Pons (tissue), 1 donor: ENCODE data around the gene MGRN1.
A peak's percentile ranks its signal among the peaks of the same experiment; 100 is the strongest.

Source experiments
- DNase-seq: peaks from one replicate; pipeline ENCODE4 v3.0.0-alpha.2; 2016; ENCODE audit warnings: low spot score

Gene MGRN1

DNA sequence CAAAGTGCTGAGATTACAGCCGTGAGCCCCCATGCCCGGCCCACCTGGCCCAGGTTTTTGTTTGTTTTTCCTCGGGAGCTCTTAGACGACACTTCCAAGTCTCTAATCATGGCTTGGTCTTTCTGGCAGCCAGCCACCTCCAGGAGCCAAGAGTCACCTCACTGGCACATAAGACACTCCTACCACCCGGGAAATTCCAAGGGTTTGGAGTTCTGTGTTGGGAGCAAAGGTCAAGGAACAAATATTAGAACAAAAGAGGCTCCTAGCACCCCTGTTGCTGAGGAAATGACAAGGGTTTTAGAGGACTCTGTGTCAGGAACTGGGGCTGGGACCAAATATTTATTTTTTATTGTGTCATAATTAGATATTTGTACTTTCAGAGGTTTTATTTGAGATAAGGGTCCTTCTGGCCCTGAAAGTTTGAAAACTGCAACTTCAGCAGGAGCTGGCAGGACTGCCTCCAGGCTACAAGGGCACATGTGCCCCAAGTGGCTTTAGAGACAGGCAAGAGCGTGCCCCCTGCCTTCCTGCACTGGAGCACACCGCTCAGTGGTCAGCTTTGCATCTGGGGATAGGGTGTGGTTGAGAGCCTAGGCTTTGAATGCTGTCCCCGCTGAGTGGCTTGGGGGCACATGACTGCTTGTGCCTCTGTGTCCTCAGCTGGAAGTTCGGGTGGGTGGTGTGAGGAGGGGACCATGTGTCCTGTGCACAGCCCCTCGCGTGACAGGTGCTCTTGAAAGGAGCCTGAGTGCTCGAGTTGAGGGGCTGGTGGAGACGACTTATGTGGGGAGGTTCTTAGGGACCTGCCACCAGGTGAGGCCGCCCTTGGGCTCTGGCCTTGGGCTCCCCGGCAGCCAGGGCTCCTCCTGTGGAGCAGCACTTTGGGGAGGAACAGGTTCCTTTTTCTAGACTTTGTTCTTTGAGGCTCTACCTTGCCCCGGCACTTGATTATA lies 29.7 kb downstream of the MGRN1 start:
- no peak for DNase-seq

DNA sequence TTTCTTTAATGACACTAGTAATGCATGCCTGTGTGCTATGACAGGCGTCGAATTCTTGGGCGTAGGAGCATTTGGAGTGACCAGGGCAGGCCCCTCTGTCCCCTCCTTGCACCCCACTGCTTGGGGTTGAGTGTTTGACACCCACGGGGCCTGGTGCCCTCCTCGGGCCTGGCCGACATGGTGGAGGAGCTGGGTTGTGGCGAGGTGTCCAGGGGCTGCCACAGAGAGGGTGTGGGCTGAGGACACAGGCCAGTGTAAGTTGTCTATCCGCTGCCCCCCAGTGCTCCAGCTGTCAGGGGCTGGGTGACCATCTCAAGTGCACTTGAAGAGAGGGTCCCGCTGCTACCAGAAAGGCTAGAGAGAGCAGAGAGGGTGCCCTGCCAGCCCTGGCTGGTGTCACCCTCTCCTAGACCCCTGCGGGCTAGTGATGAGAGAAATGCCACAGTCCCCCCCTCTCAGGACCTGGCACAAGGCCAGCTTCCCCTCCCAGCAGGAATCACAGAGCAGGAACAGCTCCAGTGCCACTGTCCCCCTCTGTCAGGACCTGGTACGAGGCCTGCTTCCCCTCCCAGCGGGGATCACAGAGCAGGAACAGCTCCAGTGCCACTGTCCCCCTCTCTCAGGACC lies 30.5 kb downstream of the MGRN1 start:
- DNase-seq = no peak

DNA sequence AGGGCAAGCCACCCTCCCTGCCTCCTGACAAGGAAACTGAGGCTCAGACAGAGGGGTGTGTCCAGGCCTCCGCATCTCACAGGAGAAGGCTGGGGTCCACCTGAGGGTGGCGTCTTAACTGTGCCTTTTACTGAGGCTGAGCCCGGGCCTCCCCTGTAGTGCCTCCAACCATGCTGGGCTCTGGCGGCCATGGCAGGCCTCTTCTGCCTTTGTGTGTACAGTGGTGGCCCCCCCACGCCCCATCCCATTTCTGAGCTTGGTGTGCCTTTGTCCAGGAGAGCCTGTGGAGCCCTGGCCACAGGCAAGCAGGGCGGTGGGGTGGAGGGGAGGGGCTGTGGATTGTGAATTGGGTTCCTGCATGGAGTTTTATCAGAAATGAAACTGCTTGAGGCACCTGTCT lies 31.2 kb downstream of the MGRN1 start:
- DNase-seq = no peak

DNA sequence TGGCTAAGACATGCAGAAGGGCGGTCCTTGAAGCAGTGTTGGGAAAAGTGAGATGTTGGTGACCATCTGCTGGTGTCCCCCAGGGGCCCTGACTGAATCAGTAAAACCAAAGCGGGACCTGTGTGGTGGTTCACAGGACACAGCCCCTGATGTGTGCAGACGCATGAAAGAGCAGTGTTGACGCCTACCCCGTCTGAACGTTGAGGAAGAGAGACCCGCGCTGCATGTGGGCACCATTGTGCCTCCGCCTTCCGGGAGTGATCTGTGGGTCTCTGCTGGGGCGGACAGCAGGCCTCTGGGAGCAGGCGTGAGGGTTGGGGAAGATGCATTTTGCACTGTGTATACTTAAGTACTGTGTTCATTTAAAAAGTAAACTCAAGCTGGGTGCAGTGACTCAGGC lies 31.6 kb downstream of the MGRN1 start:
- no peak for DNase-seq

DNA sequence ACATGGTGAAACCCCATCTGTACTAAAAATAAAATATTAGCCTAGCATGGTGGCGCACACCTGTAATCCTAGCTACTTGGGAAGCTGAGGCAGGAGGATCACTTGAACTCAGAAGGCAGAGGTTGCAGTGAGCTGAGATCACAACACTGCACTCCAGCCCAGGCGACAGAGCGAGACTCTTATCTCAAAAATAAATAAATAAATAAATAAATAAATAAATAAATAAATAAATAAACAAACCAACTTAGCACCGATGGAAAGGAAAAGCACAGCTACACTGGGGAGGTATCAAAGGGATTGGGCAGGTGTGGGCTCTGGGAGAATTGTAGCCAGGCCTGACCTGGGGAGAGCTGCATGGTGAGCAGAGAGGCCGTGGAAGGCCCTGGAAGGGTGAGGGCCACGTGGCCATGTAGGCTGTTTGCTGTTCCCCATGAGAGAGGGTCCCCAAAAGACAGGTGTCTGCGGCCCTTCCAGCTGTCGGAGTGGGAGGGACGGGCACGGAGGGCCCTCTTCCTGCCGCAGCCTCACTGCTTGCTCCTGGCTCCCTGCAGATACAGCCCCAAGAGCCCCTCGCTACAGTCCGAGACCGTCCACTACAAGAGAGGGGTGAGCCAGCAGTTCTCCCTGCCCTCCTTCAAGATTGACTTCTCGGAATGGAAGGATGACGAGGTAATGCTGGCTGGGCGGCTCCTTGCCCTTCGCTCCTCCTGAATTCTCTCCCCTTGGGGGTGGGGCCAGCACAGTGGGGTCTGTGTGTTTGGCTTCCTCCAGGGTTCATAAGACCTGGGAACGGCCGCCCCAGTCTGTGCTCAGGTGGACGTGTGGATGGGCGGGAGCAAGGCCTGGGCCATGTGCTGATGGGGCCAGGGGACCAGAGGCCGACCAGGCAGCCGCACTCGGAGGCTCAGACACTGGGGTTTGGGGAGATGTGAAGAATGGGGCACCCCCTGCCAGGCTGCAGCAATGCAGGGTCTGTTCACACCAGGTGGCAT lies 32.4 kb downstream of the MGRN1 start:
- no peak for DNase-seq

DNA sequence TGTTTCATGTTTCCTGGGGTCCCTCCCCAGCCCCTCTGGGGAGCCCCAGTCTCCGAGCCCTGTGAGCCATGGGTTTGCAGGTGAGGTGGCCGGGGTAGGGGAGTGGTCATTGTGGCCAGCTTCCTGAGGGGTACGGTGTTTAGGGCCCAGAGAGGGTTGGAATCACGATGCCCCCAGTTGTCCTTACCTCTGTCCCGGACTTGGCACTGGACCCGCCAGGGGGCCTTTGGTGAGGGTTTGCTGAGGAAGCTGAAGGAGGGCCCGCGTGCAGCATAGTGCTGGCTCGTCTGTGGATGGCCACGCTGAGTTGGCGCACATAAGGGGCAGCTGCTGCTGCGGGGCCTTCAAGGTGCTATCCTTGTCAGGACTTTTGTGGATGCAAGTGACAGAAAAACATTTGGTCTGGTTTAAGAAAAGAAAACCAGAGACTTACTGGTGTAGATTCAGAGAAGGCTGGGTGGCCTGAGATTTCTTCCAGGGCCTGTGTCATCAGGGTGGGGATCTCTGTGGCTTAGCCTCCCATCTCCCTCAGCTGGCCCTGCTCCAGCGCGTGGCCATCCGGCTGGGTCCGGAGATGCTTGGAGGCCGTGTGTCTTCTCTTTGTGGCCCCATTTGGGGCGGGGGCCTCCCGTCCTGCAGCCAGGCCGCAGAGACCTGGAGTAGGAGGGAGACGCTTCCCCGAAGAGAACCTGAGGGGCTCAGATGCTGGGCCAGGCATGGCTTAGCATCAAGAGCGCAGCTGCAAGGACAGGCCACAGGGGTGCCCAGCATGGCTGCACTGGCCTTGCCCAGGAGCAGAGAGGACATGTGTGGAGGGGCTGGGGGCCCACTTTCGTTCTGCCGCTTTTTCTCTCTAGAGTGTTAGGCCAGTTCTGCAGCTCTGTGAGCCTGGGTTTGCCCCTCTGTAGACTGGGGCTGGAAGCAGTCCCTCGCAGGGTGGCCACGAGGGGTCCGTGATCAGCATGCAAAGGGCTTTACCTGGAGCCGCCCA lies 35.0 kb downstream of the MGRN1 start:
- no peak for DNase-seq

DNA sequence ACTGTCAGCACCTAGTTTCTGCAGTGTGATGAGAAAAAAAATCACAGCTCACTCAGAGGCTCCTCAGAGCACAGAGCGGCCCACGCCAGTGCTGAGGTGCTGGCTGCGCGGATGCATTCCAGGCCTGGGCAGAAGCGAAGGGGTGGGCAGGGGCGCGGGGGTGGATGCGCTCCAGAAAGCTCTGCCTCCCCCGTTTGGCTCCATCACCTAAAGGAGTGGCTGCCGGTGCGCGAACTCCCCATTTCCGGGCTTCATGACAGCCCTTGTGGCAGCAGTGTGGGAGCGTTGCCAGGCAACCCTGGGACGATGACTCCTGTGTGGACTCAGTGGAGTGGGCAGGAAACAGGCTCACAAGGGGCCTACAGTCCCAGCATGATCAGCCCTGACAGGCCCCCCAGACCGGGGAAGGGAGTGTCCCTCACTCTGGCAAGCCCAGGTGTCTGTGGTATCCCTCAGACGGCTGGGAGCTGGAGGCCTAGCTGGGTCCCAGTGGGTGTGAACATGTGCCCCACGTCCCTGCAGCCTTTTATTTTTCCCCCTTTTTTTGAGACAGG lies 35.9 kb downstream of the MGRN1 start:
- DNase-seq = no peak

DNA sequence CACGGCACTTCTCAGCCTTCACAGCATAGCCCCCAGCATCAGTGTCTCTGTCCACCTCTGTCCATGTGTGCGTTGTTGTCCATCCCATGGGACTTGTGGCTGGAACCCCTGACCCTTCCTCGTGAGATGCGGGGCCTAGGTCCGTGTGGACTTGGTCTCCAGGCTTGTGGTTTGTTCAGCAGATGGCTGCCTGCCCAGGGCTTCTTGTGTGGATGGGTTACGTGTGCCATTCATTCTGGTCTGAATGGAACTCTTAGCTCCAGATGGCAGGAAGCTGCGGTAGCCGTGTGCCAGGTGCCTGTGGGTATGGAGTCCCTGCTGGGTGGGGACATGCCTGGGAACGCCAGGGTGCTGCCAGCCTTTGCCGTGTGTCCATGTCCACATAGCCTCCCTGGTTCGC lies 37.0 kb downstream of the MGRN1 start:
- DNase-seq = peak; percentile 75

DNA sequence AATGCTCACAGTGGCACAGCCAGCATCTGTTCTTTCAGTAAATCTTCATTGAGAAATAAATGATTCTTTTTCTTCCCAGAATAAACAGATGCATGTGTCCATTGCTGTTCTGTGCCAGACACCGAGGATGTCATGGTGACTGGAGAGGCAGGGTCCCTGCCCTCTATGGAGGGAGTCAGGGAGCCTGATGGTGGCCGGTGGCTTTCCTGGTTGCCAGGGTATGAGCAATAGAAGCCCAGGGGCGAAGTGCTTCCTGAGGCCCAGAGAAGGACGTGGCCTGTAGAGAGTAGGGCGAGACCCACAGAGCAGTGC lies 38.8 kb downstream of the MGRN1 start:
- peak; percentile 50 for DNase-seq

DNA sequence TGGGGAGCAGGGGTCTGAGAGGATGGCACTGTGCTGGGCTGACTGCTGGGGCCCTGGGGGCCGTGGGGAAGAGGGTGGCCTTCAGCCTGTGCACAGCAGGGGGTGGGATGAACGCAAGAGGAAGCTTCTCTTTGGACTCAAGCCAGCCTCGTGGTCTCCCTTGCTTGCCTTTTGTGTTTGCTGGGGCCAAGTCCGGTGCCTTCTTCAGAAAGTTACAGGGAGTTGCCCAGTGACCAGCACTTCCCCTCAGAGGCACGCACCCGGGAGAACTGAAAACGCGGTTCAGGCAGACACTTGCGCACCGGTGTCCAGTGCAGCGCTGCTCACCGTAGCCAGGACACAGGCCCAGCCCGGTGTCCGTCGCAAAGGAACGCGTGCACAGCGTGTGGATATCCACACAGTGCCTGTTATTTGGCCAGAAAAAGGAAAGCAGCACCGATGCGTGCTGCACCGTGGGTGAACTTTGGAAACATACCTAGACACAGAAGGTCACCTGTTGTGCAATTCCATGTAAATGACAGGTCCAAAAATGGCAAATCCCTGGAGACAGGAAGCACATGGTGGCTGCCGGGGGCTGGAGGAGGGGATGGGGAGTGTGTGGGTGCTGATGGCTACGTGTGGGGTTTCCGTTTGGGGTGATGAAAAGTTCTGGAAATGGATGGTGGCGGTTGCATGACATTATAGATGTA lies 39.3 kb downstream of the MGRN1 start:
- DNase-seq = peak; percentile 83

DNA sequence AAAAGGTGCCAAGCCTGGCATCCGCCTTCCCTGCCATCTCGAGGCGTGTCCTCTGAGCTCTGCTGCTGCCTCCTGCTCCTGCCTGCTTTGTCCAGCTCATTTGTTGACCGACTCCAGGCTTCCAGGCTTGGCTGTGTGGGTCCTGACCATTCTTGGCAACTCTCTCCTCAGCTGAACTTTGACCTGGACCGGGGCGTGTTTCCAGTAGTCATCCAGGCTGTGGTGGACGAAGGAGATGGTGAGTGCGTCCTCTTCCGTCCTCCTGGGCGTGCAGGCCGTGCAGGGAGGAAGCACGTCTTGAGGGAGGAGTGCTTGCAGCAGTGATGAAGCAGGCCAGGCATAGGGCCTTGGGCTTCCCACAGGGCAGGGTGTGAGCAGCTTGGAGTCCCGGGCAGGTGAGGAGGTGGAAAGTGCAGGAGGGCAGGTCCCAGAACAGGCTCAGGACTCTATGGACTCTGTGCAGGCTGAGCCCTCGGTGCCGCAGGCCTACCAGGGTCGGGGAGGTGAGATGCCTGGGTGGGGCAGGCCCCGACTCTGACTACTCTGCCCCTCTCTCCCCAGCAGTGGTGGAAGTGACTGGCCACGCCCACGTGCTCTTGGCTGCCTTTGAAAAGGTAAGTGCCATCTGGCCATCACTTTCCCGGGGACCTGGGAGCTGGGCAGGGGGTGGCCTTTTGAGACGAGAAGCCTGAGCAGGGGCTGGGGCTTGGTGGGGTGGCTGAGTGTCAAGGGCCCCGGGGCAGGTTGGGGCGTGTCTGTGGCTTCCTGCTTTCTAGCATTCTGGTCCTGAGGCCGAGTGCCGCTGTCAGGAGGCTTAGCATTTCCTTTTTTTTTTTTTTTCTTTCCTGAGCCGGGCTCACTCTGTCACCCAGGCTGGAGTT lies 40.2 kb downstream of the MGRN1 start:
- no peak for DNase-seq

DNA sequence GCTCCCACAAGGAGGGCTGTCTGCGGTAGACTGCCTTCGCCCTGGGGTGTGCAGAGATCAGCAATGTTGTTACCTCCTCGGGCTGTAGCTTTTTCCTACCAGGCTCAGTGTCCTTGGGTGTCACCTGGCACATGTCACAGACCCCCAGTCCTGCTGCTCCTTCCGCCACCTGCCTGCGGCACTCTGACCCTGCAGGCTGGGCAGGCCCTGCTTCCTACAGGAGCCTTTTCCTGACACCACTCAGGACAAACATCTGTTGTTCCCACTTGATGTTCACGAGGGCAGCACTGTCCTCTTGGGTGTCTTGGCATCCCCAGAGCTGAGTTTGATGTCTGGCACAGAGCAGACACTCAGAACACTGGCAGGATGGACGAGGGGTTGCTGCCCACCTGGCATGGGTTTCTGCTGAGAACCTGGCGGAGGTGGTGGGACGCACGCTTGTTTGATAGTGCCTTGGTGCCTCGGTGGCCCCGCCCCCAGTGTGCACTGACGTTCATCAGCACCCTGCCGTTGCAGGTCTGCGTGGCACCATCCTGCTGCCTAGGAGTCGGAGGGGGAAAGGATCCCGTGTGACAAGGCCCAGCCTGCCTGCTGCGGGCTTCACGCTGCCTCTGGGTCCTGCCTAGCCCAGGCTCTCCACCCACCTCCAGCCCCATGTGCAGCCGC lies 42.0 kb downstream of the MGRN1 start:
- DNase-seq = no peak

DNA sequence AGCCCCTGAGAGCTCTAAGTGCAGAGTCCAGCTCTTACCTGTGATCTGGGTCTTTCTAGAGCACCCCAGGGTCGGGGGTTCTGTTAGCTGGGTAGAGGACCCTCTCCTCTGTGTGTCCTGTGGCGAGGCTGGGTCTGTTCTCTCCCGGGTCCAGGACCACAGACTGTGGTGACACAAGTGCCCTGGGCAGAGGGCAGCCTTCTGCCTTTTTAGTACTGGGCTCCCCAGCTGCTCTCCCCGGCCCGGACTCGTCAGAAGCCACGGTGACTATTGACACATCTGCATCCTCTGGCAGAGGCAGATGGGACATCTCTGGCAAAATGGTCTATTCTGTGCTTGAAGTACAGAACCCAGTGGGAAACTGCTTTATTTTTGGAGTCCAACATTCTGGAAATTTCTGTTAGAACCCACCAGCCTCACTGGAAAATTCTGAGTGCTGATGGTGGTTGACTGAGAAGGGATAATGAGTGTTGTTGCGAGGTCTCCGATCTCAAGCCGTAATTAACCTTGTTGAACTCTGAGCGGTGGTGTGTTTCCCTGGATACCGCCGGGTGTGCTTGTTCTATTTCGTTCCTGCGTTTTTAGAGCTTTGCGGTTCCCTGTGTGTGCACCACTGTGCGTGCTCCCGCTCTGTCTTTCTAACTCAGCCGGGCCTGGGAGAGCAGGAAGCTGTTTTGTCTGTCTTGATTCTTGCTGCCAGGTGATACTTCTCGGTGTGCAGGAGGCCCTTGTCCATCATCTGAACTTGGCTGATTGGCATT lies 42.8 kb downstream of the MGRN1 start:
- no peak for DNase-seq

DNA sequence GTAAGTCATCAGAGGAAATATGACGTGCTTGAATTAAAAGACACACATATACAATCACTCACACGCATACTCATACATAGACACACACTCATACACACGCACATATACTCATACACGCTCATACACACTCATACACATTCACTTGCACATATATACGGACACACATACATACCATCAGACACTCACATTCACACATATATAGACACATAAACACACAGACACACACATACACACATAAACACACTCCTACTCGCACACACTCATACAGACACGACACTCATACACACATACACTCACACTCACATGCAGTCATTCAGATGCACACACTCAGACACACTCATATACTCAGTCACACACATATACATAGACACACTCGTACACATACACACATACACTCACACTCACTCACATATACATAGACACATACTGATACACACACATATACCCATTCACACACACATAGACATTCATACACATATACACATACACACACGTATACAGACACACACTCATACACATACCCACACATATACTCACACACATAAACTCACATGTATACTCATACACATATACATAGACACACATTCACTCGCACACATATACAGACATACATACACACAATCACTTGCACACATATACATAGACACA lies 43.8 kb downstream of the MGRN1 start:
- no peak for DNase-seq

DNA sequence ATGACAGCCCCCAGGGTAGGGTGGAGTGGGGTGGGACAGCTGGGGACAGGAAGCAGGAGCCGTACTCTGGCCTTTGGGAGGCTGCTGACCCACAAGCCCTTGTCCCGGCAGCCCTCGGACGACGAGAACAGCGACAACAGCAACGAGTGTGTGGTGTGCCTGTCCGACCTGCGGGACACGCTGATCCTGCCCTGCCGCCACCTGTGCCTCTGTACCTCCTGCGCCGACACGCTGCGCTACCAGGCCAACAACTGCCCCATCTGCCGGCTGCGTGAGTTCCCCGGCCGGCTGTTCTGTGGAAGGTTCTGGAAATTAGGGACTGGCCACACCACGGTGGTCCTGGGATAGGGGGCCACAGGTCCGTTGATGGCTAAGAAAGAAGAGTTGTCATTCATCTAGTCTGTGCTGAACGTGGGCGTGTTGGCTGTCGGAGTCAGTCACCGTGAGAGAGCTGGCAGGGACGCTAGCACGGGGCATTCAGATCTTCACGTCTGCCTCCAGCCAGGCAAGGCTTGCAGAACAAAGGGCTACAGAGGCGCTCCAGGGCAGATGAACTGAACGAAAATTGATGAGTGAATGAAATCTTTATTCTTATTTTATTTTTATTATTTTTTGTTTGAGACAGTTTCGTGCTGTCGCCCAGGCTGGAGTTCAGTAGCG lies 48.9 kb downstream of the MGRN1 start:
- peak; percentile 77 for DNase-seq

DNA sequence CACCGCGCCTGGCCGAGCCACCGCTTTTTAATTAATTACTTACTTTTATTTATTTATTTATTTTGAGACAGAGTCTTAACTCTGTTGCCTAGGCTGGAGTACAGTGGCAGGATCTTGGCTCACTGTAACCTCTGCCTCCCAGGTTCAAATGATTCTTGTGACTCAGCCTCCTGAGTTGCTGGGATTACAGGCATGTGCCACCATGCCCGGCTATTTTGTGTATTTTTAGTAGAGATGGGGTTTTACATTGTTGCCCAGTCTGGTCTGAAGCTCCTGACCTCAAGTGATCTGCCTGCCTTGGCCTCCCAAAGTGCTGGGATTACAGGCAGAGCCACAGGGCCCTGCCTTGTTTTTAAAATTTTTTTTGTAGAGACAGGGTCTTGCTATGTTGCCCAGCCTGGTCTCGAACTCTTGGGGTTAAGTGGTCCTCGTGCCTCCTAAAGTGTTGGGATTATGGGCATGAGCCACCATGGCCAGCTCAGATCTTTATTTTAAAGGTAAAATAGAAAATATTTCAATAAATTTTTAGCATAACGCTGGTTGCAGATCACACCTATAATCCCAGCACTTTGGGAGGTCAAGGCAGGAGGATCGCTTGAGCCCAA lies 50.4 kb downstream of the MGRN1 start:
- DNase-seq = no peak
